MM.1S (cell line): ENCODE results near the gene ITPA.

ENCODE experiments used
- DNase-seq: peaks from one replicate; pipeline ENCODE4 v3.0.0-alpha.2; 2015
- H2AFZ ChIP-seq: fragments of 300-600 bp; sonication (generic); 2 replicates; pipeline ENCODE4 v1.6.0; 2016; ENCODE audit warnings: antibody characterized with exemption, low read length
- H3F3A ChIP-seq: fragments of 300-600 bp; sonication (generic); 2 replicates; pipeline ENCODE4 v1.6.1; 2016; ENCODE audit warnings: mild to moderate bottlenecking, antibody characterized with exemption, low read length, moderate library complexity, mixed read lengths; ENCODE audit not compliant: insufficient read depth
- H3K27ac ChIP-seq: fragments of 300-600 bp; sonication (generic); 2 replicates; pipeline ENCODE4 v1.5.1; 2016; ENCODE audit warnings: mild to moderate bottlenecking, low read length
- H3K27me3 ChIP-seq: fragments of 300-600 bp; sonication (generic); replicated peaks from 2 replicates; pipeline ENCODE4 v1.6.0; 2016; ENCODE audit warnings: low read length; ENCODE audit not compliant: insufficient read depth
- H3K36me3 ChIP-seq: fragments of 300-600 bp; sonication (generic); replicated peaks from 2 replicates; pipeline ENCODE4 v1.6.1; 2016; ENCODE audit warnings: mild to moderate bottlenecking, low read length, mixed read lengths; ENCODE audit not compliant: insufficient read depth
- H3K4me1 ChIP-seq: fragments of 300-600 bp; sonication (generic); 2 replicates; pipeline ENCODE4 v1.6.1; 2016; ENCODE audit warnings: low read length, mixed read lengths
- H3K4me2 ChIP-seq: fragments of 300-600 bp; sonication (generic); 2 replicates; pipeline ENCODE4 v1.6.0; 2016; ENCODE audit warnings: low read depth, low read length
- H3K4me3 ChIP-seq: fragments of 300-600 bp; sonication (generic); 2 replicates; pipeline ENCODE4 v1.5.1; 2016; ENCODE audit warnings: low read length, mixed read lengths
- H3K79me2 ChIP-seq: fragments of 300-600 bp; sonication (generic); 2 replicates; pipeline ENCODE4 v1.6.1; 2016; ENCODE audit warnings: mixed run types, low read length, mixed read lengths
- H3K9ac ChIP-seq: fragments of 300-600 bp; sonication (generic); 2 replicates; pipeline ENCODE4 v1.6.1; 2016; ENCODE audit warnings: low read length, mixed read lengths
- H3K9me2 ChIP-seq: fragments of 300-600 bp; sonication (generic); replicated peaks from 2 replicates; pipeline ENCODE4 v1.6.1; 2016; ENCODE audit warnings: mild to moderate bottlenecking, low read length, mixed read lengths; ENCODE audit not compliant: insufficient read depth
- H3K9me3 ChIP-seq: fragments of 300-600 bp; sonication (generic); replicated peaks from 2 replicates; pipeline ENCODE4 v1.6.1; 2016; ENCODE audit warnings: mild to moderate bottlenecking, low read length, mixed read lengths; ENCODE audit not compliant: insufficient read depth
- H4K20me1 ChIP-seq: fragments of 300-600 bp; sonication (generic); 2 replicates; pipeline ENCODE4 v1.6.1; 2016; ENCODE audit warnings: mild to moderate bottlenecking, low read length, moderate library complexity, mixed read lengths; ENCODE audit not compliant: insufficient read depth
- CTCF ChIP-seq: fragments of 300-600 bp; sonication (generic); IDR thresholded peaks from 2 replicates; pipeline ENCODE4 v1.5.1; 2016; ENCODE audit warnings: antibody characterized with exemption, low read length, mixed read lengths
- EZH2 ChIP-seq: fragments of 300-600 bp; sonication (generic); optimal IDR thresholded peaks from 2 replicates; pipeline ENCODE3; 2017; ENCODE audit warnings: low read depth, mild to moderate bottlenecking, antibody characterized with exemption, low read length, mixed read lengths
- EZH2phosphoT487 ChIP-seq: fragments of 300-600 bp; sonication (generic); IDR thresholded peaks from 2 replicates; pipeline ENCODE4 v1.6.1; 2018; ENCODE audit warnings: antibody characterized with exemption, low read length

Gene ITPA

GRCh38 chr20:3175270-3175669, 34.0 kb upstream of the ITPA start:
- Histone ChIP-seq H3K9ac (no peak overlapping the region), H3K9me3 (no peaks in the 10 kb centered on the region), H3K36me3 (no peaks in the 10 kb centered on the region), H3K4me3 (no peak overlapping the region), H3K4me1 (no peaks in the 10 kb centered on the region), H3K27ac (no peak overlapping the region), H3K79me2 (no peaks in the 10 kb centered on the region), H3K27me3 (peaks cover 39% of the 10 kb centered on the region), H2AFZ (no peak overlapping the region), H3K4me2 (no peak overlapping the region), H3K9me2 (no peaks in the 10 kb centered on the region), H4K20me1 (no peaks in the 10 kb centered on the region), H3F3A (peaks cover 5% of the 10 kb centered on the region; the same call in 1 of the 2 replicates)
- DNase-seq, result no peak
- TF ChIP-seq EZH2 (no peak), CTCF (no peak), EZH2phosphoT487 (no peak)

GRCh38 chr20:3177746-3178485, 31.4 kb upstream of the ITPA start:
- Histone ChIP-seq H3F3A (peaks cover 5% of the 10 kb centered on the region; the same call in 1 of the 2 replicates), H3K4me2 (no peak overlapping the region), H3K4me3 (no peak overlapping the region), H3K4me1 (no peaks in the 10 kb centered on the region), H3K9me2 (no peaks in the 10 kb centered on the region), H4K20me1 (no peaks in the 10 kb centered on the region), H3K27me3 (peaks cover 17% of the 10 kb centered on the region), H3K36me3 (no peaks in the 10 kb centered on the region), H3K9ac (no peak overlapping the region), H2AFZ (no peak overlapping the region), H3K27ac (no peak overlapping the region), H3K79me2 (no peaks in the 10 kb centered on the region), H3K9me3 (no peaks in the 10 kb centered on the region)
- no peak for DNase-seq
- TF ChIP-seq CTCF, result no peak
- no peak for TF ChIP-seq EZH2phosphoT487
- TF ChIP-seq EZH2, result no peak

GRCh38 chr20:3180319-3180718, 29.0 kb upstream of the ITPA start:
- Histone ChIP-seq H3K4me1 (no peaks in the 10 kb centered on the region), H3K36me3 (no peaks in the 10 kb centered on the region), H3K4me2 (no peak overlapping the region), H3K79me2 (no peaks in the 10 kb centered on the region), H2AFZ (no peak overlapping the region), H3K4me3 (no peak overlapping the region), H3F3A (peaks cover 2% of the 10 kb centered on the region; the same call in 1 of the 2 replicates), H3K27me3 (peaks cover 3% of the 10 kb centered on the region; the same call in 1 of the 2 replicates), H3K27ac (no peak overlapping the region), H4K20me1 (no peaks in the 10 kb centered on the region), H3K9ac (no peak overlapping the region), H3K9me2 (no peaks in the 10 kb centered on the region), H3K9me3 (no peaks in the 10 kb centered on the region)
- no peak for DNase-seq
- no peak for TF ChIP-seq EZH2phosphoT487
- TF ChIP-seq EZH2, result no peak
- no peak for TF ChIP-seq CTCF
